Activated CD8-positive, alpha-beta T cell treated with anti-CD3 and anti-CD28 coated beads, Interleukin-2, amount 10 ng/mL, durations not matched to agents 7 days and 5 days (primary cell): ENCODE results near the gene S100P. TPM values are rescaled to one million over a fixed set of nuclear protein-coding genes. Genes with fewer than 3 reads are reported as not detected.

ENCODE experiments used
- ATAC-seq: fragments of 150-1000 bp; cut with Tn5 transposase; one replicate; pipeline ENCODE4 v1.10.0; 2021; ENCODE audit warnings: moderate library complexity
- CTCF ChIA-PET: fragments of 350-600 bp; sonication (Branson Sonifier 250); formaldehyde crosslinking; loops from one replicate; lab custom pipeline; 2021; ENCODE audit warnings: antibody characterized with exemption; lab: Charles Lee
- POLR2A ChIA-PET: fragments of 350-600 bp; sonication (Branson Sonifier 250); formaldehyde crosslinking; loops from one replicate; lab custom pipeline; 2021; ENCODE audit warnings: antibody characterized with exemption; lab: Charles Lee
- DNase-seq: peaks from one replicate; pipeline ENCODE4 v3.0.0-alpha.2; 2020
- H3K27ac Mint-ChIP-seq: one replicate; pipeline ENCODE4 v1.8.0; 2021; ENCODE audit warnings: mild to moderate bottlenecking, mixed read lengths
- H3K27me3 Mint-ChIP-seq: one replicate; pipeline ENCODE4 v1.8.0; 2021; ENCODE audit warnings: low read depth, mixed read lengths
- H3K36me3 Mint-ChIP-seq: one replicate; pipeline ENCODE4 v1.8.0; 2021; ENCODE audit warnings: low read depth, mixed read lengths
- H3K4me1 Mint-ChIP-seq: one replicate; pipeline ENCODE4 v1.8.0; 2021; ENCODE audit warnings: low read depth, mixed read lengths
- H3K4me3 Mint-ChIP-seq: one replicate; pipeline ENCODE4 v1.8.0; 2021; ENCODE audit warnings: mild to moderate bottlenecking, mixed read lengths
- H3K9me3 Mint-ChIP-seq: one replicate; pipeline ENCODE4 v1.8.0; 2022; ENCODE audit warnings: mixed read lengths; ENCODE audit not compliant: insufficient read depth
- total RNA-seq, 2 experiments: library from RNA; stranded (reverse); gene quantifications; one replicate each; pipeline ENCODE4 v1.2.3, GENCODE V29; 2021

The S100P gene
- total RNA-seq, 2 experiments from 2014 or later: 8.3 to 8.5 TPM

GRCh38 chr4:6734165-6734786 is 40.6 kb downstream of the S100P start:
- Mint-ChIP-seq H3K27ac (no peak overlapping the region), H3K27me3 (peaks cover 5% of the 10 kb centered on the region), H3K4me3 (no peak overlapping the region), H3K36me3 (no peaks in the 10 kb centered on the region), H3K9me3 (no peaks in the 10 kb centered on the region), H3K4me1 (no peaks in the 10 kb centered on the region)
- CTCF ChIA-PET: no interaction called here
- POLR2A ChIA-PET: interaction anchor here (1.2 kb wide), 1 partner anchor 60 kb away, joined by 3 read pairs; a partner anchor contains a TSS
- DNase-seq: no peak
- no peak for ATAC-seq

- Mint-ChIP-seq H3K36me3 (no peaks in the 10 kb centered on the region), H3K27me3 (peaks cover 7% of the 10 kb centered on the region), H3K9me3 (no peaks in the 10 kb centered on the region), H3K27ac (no peak overlapping the region), H3K4me1 (peaks cover 3% of the 10 kb centered on the region), H3K4me3 (no peak overlapping the region)
- DNase-seq: no peak
- no peak for ATAC-seq
- POLR2A ChIA-PET: no interaction called here
- CTCF ChIA-PET: no interaction called here
Observed at GRCh38 chr4:6739920-6740319, 46.2 kb downstream of the S100P start.

- H3K27ac Mint-ChIP-seq: no peak overlapping the region
- CTCF ChIA-PET: no interaction called here
- peaks cover 3% of the 10 kb centered on the region for H3K4me1 Mint-ChIP-seq
- peaks cover 7% of the 10 kb centered on the region for H3K27me3 Mint-ChIP-seq
- H3K9me3 Mint-ChIP-seq: no peaks in the 10 kb centered on the region
- POLR2A ChIA-PET: no interaction called here
- H3K36me3 Mint-ChIP-seq: no peaks in the 10 kb centered on the region
- no peak overlapping the region for H3K4me3 Mint-ChIP-seq
- ATAC-seq: no peak
- DNase-seq: no peak
Observed at GRCh38 chr4:6740347-6740746, 46.7 kb downstream of the S100P start.

GRCh38 chr4:6742507-6742906 is 48.8 kb downstream of the S100P start:
- Mint-ChIP-seq H3K27ac (no peak overlapping the region), H3K27me3 (peaks cover 5% of the 10 kb centered on the region), H3K4me1 (peaks cover 3% of the 10 kb centered on the region), H3K36me3 (no peaks in the 10 kb centered on the region), H3K4me3 (no peak overlapping the region), H3K9me3 (no peaks in the 10 kb centered on the region)
- DNase-seq: no peak
- ChIA-PET POLR2A (no interaction called here), CTCF (interaction anchor here (2.6 kb wide), 1 partner anchor 131 kb away, joined by 9 read pairs; no protein-coding TSS in a partner anchor)
- ATAC-seq: no peak

GRCh38 chr4:6742989-6743388 is 49.3 kb downstream of the S100P start:
- H3K4me1 Mint-ChIP-seq: peaks cover 3% of the 10 kb centered on the region
- POLR2A ChIA-PET: no interaction called here
- no peak for DNase-seq
- no peaks in the 10 kb centered on the region for H3K36me3 Mint-ChIP-seq
- H3K4me3 Mint-ChIP-seq: no peak overlapping the region
- H3K9me3 Mint-ChIP-seq: no peaks in the 10 kb centered on the region
- peaks cover 5% of the 10 kb centered on the region for H3K27me3 Mint-ChIP-seq
- CTCF ChIA-PET: interaction anchor here (2.6 kb wide), 1 partner anchor 131 kb away, joined by 9 read pairs; no protein-coding TSS in a partner anchor
- no peak overlapping the region for H3K27ac Mint-ChIP-seq
- ATAC-seq: no peak

Other genes with a start within 250 kb of the S100P start
- not detected for gene PPP2R2C, start 221.3 kb upstream of the S100P start, total RNA-seq
- gene MAN2B2, start 118.7 kb upstream of the S100P start, total RNA-seq: 10 to 100 TPM; 27.6 to 29.1 TPM
- gene MRFAP1, start 53.2 kb upstream of the S100P start, total RNA-seq: 100 to 1,000 TPM; 105 TPM
- 10 to 100 TPM; 65.5 to 67.4 TPM for gene MRFAP1L1, start 16.0 kb downstream of the S100P start, total RNA-seq
- 10 to 100 TPM; 19.6 to 21.5 TPM for gene BLOC1S4, start 22.3 kb downstream of the S100P start, total RNA-seq
- gene KIAA0232, start 88.8 kb downstream of the S100P start, total RNA-seq: 10 to 100 TPM; 18.4 to 19.5 TPM
- 10 to 100 TPM; 39.4 to 39.8 TPM for gene TBC1D14, start 215.9 kb downstream of the S100P start, total RNA-seq